ENCODE data around the gene RIT2.

Gene RIT2

GRCh38 chr18:42925036-42925435 lies 190.4 kb downstream of the RIT2 start:
- TF ChIP-seq CTCF (IDR thresholded peaks at IDR 0.05; ENCODE audit: control extremely low read depth, extremely low read depth, low read depth, missing control alignments) = no peak
- ChIA-PET POLR2A (no interaction called here), CTCF (interaction anchor here (0.8 kb wide), 1 partner anchor 21 kb away, joined by 3 read pairs; no protein-coding TSS in a partner anchor)
- DNase-seq (ENCODE audit: extremely low spot score) = no peak

GRCh38 chr18:42922363-42922762 lies 193.1 kb downstream of the RIT2 start:
- TF ChIP-seq CTCF (IDR thresholded peaks at IDR 0.05; ENCODE audit: control extremely low read depth, extremely low read depth, low read depth, missing control alignments) = no peak
- ChIA-PET POLR2A (no interaction called here), CTCF (no interaction called here)
- no peak for DNase-seq (ENCODE audit: extremely low spot score)

GRCh38 chr18:42921226-42921737 lies 194.2 kb downstream of the RIT2 start:
- ChIA-PET POLR2A (no interaction called here), CTCF (interaction anchor here (0.8 kb wide), 1 partner anchor 22 kb away, joined by 3 read pairs; no protein-coding TSS in a partner anchor)

GRCh38 chr18:42920621-42921020 lies 194.9 kb downstream of the RIT2 start:
- DNase-seq (ENCODE audit: extremely low spot score) = no peak
- CTCF ChIA-PET = no interaction called here
- POLR2A ChIA-PET = no interaction called here
- no peak for TF ChIP-seq CTCF (IDR thresholded peaks at IDR 0.05; ENCODE audit: control extremely low read depth, extremely low read depth, low read depth, missing control alignments)

More at GRCh38 chr18:42921226-42921737, 194.2 kb downstream of the RIT2 start:
- no peak for TF ChIP-seq CTCF (IDR thresholded peaks at IDR 0.05; ENCODE audit: control extremely low read depth, extremely low read depth, low read depth, missing control alignments)
- DNase-seq (ENCODE audit: extremely low spot score) = no peak

GRCh38 chr18:42915299-42915698 lies 200.2 kb downstream of the RIT2 start:
- POLR2A ChIA-PET = no interaction called here
- CTCF ChIA-PET = interaction anchor here (1.2 kb wide), 1 partner anchor 14 kb away, joined by 3 read pairs; no protein-coding TSS in a partner anchor
- no peak for TF ChIP-seq CTCF (IDR thresholded peaks at IDR 0.05; ENCODE audit: control extremely low read depth, extremely low read depth, low read depth, missing control alignments)
- no peak for DNase-seq (ENCODE audit: extremely low spot score)

- ChIA-PET POLR2A (no interaction called here), CTCF (interaction anchor here (1.2 kb wide), 1 partner anchor 13 kb away, joined by 3 read pairs; no protein-coding TSS in a partner anchor)
- DNase-seq (ENCODE audit: extremely low spot score) = no peak
- no peak for TF ChIP-seq CTCF (IDR thresholded peaks at IDR 0.05; ENCODE audit: control extremely low read depth, extremely low read depth, low read depth, missing control alignments)
Observed at GRCh38 chr18:42914476-42914875, 201.0 kb downstream of the RIT2 start.

Data from GM10248 (cell line).